ENCODE results near the gene TSPEAR. TPM values are rescaled to one million over a fixed set of nuclear protein-coding genes. Genes with fewer than 3 reads are reported as not detected.

The TSPEAR gene
- total and polyA plus RNA-seq, 8 donors = 0.05 to 0.29 (median 0.12) TPM; not detected in 4

- WGBS, 5 donors = 91 to 93% (median 93%) methylated on average over 18 to 19 of the region's 19 CpGs
- Histone ChIP-seq H3K36me3 (peaks cover 0 to 4% (median 0%) of the 10 kb centered on the region in 4 donors), H3K9me3 (no peaks in the 10 kb centered on the region), H3K4me1 (no peaks in the 10 kb centered on the region), H3K4me3 (no peak overlapping the region), H3K27me3 (no peaks in the 10 kb centered on the region), H3K27ac (no peak overlapping the region)
- no peak for TF ChIP-seq EP300 (IDR thresholded peaks at IDR 0.05)
- no peak for TF ChIP-seq CTCF (IDR thresholded peaks at IDR 0.05)
- no peak for TF ChIP-seq POLR2AphosphoS5 (IDR thresholded peaks at IDR 0.05)
- TF ChIP-seq POLR2A (IDR thresholded peaks at IDR 0.05) = no peak
- no peak for DNase-seq
- intact Hi-C loops (cut with DNase I; ENCODE audit: low total_unique reads) = loop anchor here (10.0 kb wide), 1 partner anchor 119 kb away; the partner anchor contains the start of gene TRPM2
Observed at GRCh38 chr21:44473915-44474555, 237.3 kb downstream of the TSPEAR start.

- H3K36me3 ChIP-seq = no peaks in the 10 kb centered on the region
- DNase-seq = no peak
- H3K27me3 ChIP-seq = no peaks in the 10 kb centered on the region
- no peaks in the 10 kb centered on the region for H3K4me1 ChIP-seq
- no peaks in the 10 kb centered on the region for H3K9me3 ChIP-seq
- TF ChIP-seq CTCF (IDR thresholded peaks at IDR 0.05) (no peak), POLR2AphosphoS5 (IDR thresholded peaks at IDR 0.05) (no peak), POLR2A (IDR thresholded peaks at IDR 0.05) (no peak), EP300 (IDR thresholded peaks at IDR 0.05) (no peak)
- intact Hi-C loops (cut with DNase I; ENCODE audit: low total_unique reads) = loop anchor here (10.0 kb wide), 1 partner anchor 117 kb away; the partner anchor contains the start of gene TRPM2
- H3K4me3 ChIP-seq = no peak overlapping the region
- 81 to 93% (median 87%) methylated on average over 6 of the region's 6 CpGs for WGBS, 5 donors
- no peak overlapping the region for H3K27ac ChIP-seq
Observed at GRCh38 chr21:44471996-44472395, 239.4 kb downstream of the TSPEAR start.

- Histone ChIP-seq H3K4me1 (no peaks in the 10 kb centered on the region), H3K36me3 (no peaks in the 10 kb centered on the region), H3K4me3 (no peak overlapping the region), H3K9me3 (no peaks in the 10 kb centered on the region), H3K27ac (no peak overlapping the region), H3K27me3 (no peaks in the 10 kb centered on the region)
- no peak for DNase-seq
- intact Hi-C loops (cut with DNase I; ENCODE audit: low total_unique reads) = loop anchor here (10.0 kb wide), 1 partner anchor 117 kb away; the partner anchor contains the start of gene TRPM2
- no peak for TF ChIP-seq EP300 (IDR thresholded peaks at IDR 0.05)
- TF ChIP-seq POLR2AphosphoS5 (IDR thresholded peaks at IDR 0.05) = no peak
- no peak for TF ChIP-seq CTCF (IDR thresholded peaks at IDR 0.05)
- no peak for TF ChIP-seq POLR2A (IDR thresholded peaks at IDR 0.05)
Observed at GRCh38 chr21:44471341-44471740, 240.0 kb downstream of the TSPEAR start.

GRCh38 chr21:44467859-44468195 lies 243.5 kb downstream of the TSPEAR start:
- intact Hi-C loops (cut with DNase I; ENCODE audit: low total_unique reads) = no loop called here
- H3K4me1 ChIP-seq = peaks cover 0 to 5% (median 0%) of the 10 kb centered on the region in 4 donors
- no peaks in the 10 kb centered on the region for H3K27me3 ChIP-seq
- H3K4me3 ChIP-seq = no peak overlapping the region
- DNase-seq = no peak
- no peaks in the 10 kb centered on the region for H3K36me3 ChIP-seq
- WGBS, 5 donors = 89 to 97% (median 95%) methylated on average over 9 to 15 of the region's 15 CpGs
- H3K9me3 ChIP-seq = no peaks in the 10 kb centered on the region
- H3K27ac ChIP-seq = no peak overlapping the region
- TF ChIP-seq POLR2A (IDR thresholded peaks at IDR 0.05) (no peak), POLR2AphosphoS5 (IDR thresholded peaks at IDR 0.05) (no peak), EP300 (IDR thresholded peaks at IDR 0.05) (no peak), CTCF (IDR thresholded peaks at IDR 0.05) (no peak)
